ENCODE data around the gene PDE8A. TPM values are rescaled to one million over a fixed set of nuclear protein-coding genes. Genes with fewer than 3 reads are reported as not detected.
A peak's percentile ranks its signal among the peaks of the same experiment; 100 is the strongest.

Gene PDE8A
- total RNA-seq (ENCODE audit: unreplicated experiment): 43.4 TPM
- long read RNA-seq, partial matches to known transcripts: 2 of 6 reads
- long read RNA-seq, other reads (novel, unspliced or antisense): 3 of 6 reads

- Mint-ChIP-seq H3K4me3 (ENCODE audit: unreplicated experiment) (peak within 1 kb of the TSS; percentile 94), H3K27ac (ENCODE audit: unreplicated experiment) (peak within 1 kb of the TSS; percentile 91), H3K9me3 (ENCODE audit: unreplicated experiment) (no peaks in the 10 kb centered on the region), H3K36me3 (ENCODE audit: low read depth, unreplicated experiment) (peaks cover 11% of the 10 kb centered on the region), H3K27me3 (ENCODE audit: unreplicated experiment) (peaks cover 8% of the 10 kb centered on the region), H3K4me1 (ENCODE audit: unreplicated experiment) (peaks cover 38% of the 10 kb centered on the region)
- no peak for TF ChIP-seq CTCF (IDR thresholded peaks at IDR 0.05; ENCODE audit: unreplicated experiment)
- peak; percentile 53 for DNase-seq (ENCODE audit: low spot score)
Measured at GRCh38 chr15:84981711-84982300, at the start of gene PDE8A. PDE8A (plus strand) TSS chr15:84981856; CDS start chr15:84982163, 307 bp downstream.

GRCh38 chr15:84934942-84935729 is 46.5 kb upstream of the PDE8A start:
- no peak for DNase-seq (ENCODE audit: low spot score)
- no peaks in the 10 kb centered on the region for H3K9me3 Mint-ChIP-seq (ENCODE audit: unreplicated experiment)
- H3K27ac Mint-ChIP-seq (ENCODE audit: unreplicated experiment): no peak overlapping the region
- no peaks in the 10 kb centered on the region for H3K36me3 Mint-ChIP-seq (ENCODE audit: low read depth, unreplicated experiment)
- H3K4me1 Mint-ChIP-seq (ENCODE audit: unreplicated experiment): no peaks in the 10 kb centered on the region
- peaks cover 2% of the 10 kb centered on the region for H3K27me3 Mint-ChIP-seq (ENCODE audit: unreplicated experiment)
- TF ChIP-seq CTCF (IDR thresholded peaks at IDR 0.05; ENCODE audit: unreplicated experiment): no peak
- H3K4me3 Mint-ChIP-seq (ENCODE audit: unreplicated experiment): no peak overlapping the region

- TF ChIP-seq CTCF (IDR thresholded peaks at IDR 0.05; ENCODE audit: unreplicated experiment): no peak
- no peaks in the 10 kb centered on the region for H3K4me1 Mint-ChIP-seq (ENCODE audit: unreplicated experiment)
- no peak overlapping the region for H3K4me3 Mint-ChIP-seq (ENCODE audit: unreplicated experiment)
- no peaks in the 10 kb centered on the region for H3K36me3 Mint-ChIP-seq (ENCODE audit: low read depth, unreplicated experiment)
- DNase-seq (ENCODE audit: low spot score): no peak
- H3K27me3 Mint-ChIP-seq (ENCODE audit: unreplicated experiment): peaks cover 2% of the 10 kb centered on the region
- no peaks in the 10 kb centered on the region for H3K9me3 Mint-ChIP-seq (ENCODE audit: unreplicated experiment)
- no peak overlapping the region for H3K27ac Mint-ChIP-seq (ENCODE audit: unreplicated experiment)
Measured at GRCh38 chr15:84937144-84937543, 44.5 kb upstream of the PDE8A start.

- no peaks in the 10 kb centered on the region for H3K4me1 Mint-ChIP-seq (ENCODE audit: unreplicated experiment)
- no peaks in the 10 kb centered on the region for H3K36me3 Mint-ChIP-seq (ENCODE audit: low read depth, unreplicated experiment)
- no peak overlapping the region for H3K4me3 Mint-ChIP-seq (ENCODE audit: unreplicated experiment)
- peaks cover 2% of the 10 kb centered on the region for H3K27me3 Mint-ChIP-seq (ENCODE audit: unreplicated experiment)
- no peak overlapping the region for H3K27ac Mint-ChIP-seq (ENCODE audit: unreplicated experiment)
- no peaks in the 10 kb centered on the region for H3K9me3 Mint-ChIP-seq (ENCODE audit: unreplicated experiment)
- no peak for DNase-seq (ENCODE audit: low spot score)
- TF ChIP-seq CTCF (IDR thresholded peaks at IDR 0.05; ENCODE audit: unreplicated experiment): no peak
Measured at GRCh38 chr15:84938726-84939125, 42.9 kb upstream of the PDE8A start.

GRCh38 chr15:84940399-84940798 is 41.3 kb upstream of the PDE8A start:
- no peaks in the 10 kb centered on the region for H3K9me3 Mint-ChIP-seq (ENCODE audit: unreplicated experiment)
- H3K4me1 Mint-ChIP-seq (ENCODE audit: unreplicated experiment): peaks cover 2% of the 10 kb centered on the region
- no peak overlapping the region for H3K27ac Mint-ChIP-seq (ENCODE audit: unreplicated experiment)
- no peak for TF ChIP-seq CTCF (IDR thresholded peaks at IDR 0.05; ENCODE audit: unreplicated experiment)
- H3K4me3 Mint-ChIP-seq (ENCODE audit: unreplicated experiment): no peak overlapping the region
- DNase-seq (ENCODE audit: low spot score): no peak
- no peaks in the 10 kb centered on the region for H3K36me3 Mint-ChIP-seq (ENCODE audit: low read depth, unreplicated experiment)
- H3K27me3 Mint-ChIP-seq (ENCODE audit: unreplicated experiment): peaks cover 2% of the 10 kb centered on the region

All from endothelial cell (in vitro differentiated cells).